G401.6 (cell line): ENCODE data around the gene CUBN.

Experiments
- FAIRE-seq: peaks from 2 replicates; lab custom pipeline; 2012; peaks lifted over from hg19 to GRCh38; lab: Jason Lieb, UNC

Gene CUBN

GRCh38 chr10:16820421-16820820, 309.2 kb downstream of the CUBN start:
- no peak for FAIRE-seq

- no peak for FAIRE-seq
Observed at GRCh38 chr10:16820018-16820417, 309.6 kb downstream of the CUBN start.

GRCh38 chr10:16819436-16819835, 310.2 kb downstream of the CUBN start:
- FAIRE-seq: no peak

GRCh38 chr10:16819026-16819425, 310.6 kb downstream of the CUBN start:
- FAIRE-seq: no peak

- FAIRE-seq: peak; percentile 99
Observed at GRCh38 chr10:16817125-16818019, 312.2 kb downstream of the CUBN start, which contains the start of gene RSU1. Gene RSU1, minus strand, starts transcription at chr10:16817424. Its CDS starts 343 bp downstream, at chr10:16817081.

- no peak for FAIRE-seq
Observed at GRCh38 chr10:16816830-16817124, 312.8 kb downstream of the CUBN start.

- no peak for FAIRE-seq
Observed at GRCh38 chr10:16816171-16816570, 313.4 kb downstream of the CUBN start.

- FAIRE-seq: no peak
Observed at GRCh38 chr10:16814012-16814411, 315.6 kb downstream of the CUBN start.

- no peak for FAIRE-seq
Observed at GRCh38 chr10:16812676-16813075, 316.9 kb downstream of the CUBN start.

GRCh38 chr10:16811765-16812164, 317.8 kb downstream of the CUBN start:
- FAIRE-seq: no peak

GRCh38 chr10:16811292-16811691, 318.3 kb downstream of the CUBN start:
- no peak for FAIRE-seq

- FAIRE-seq: no peak
Observed at GRCh38 chr10:16809074-16809718, 320.4 kb downstream of the CUBN start.

- no peak for FAIRE-seq
Observed at GRCh38 chr10:16804123-16804522, 325.5 kb downstream of the CUBN start.

- no peak for FAIRE-seq
Observed at GRCh38 chr10:16803464-16803863, 326.1 kb downstream of the CUBN start.

- no peak for FAIRE-seq
Observed at GRCh38 chr10:16799621-16800020, 330.0 kb downstream of the CUBN start.

GRCh38 chr10:16798571-16798970, 331.0 kb downstream of the CUBN start:
- FAIRE-seq: no peak

- FAIRE-seq: no peak
Observed at GRCh38 chr10:16795410-16796073, 334.1 kb downstream of the CUBN start.

GRCh38 chr10:16794005-16794404, 335.6 kb downstream of the CUBN start:
- no peak for FAIRE-seq

GRCh38 chr10:16792675-16793074, 336.9 kb downstream of the CUBN start:
- FAIRE-seq: no peak

GRCh38 chr10:16789765-16790164, 339.8 kb downstream of the CUBN start:
- FAIRE-seq: no peak

- no peak for FAIRE-seq
Observed at GRCh38 chr10:16789261-16789660, 340.4 kb downstream of the CUBN start.

- no peak for FAIRE-seq
Observed at GRCh38 chr10:16788778-16789177, 340.8 kb downstream of the CUBN start.

- FAIRE-seq: no peak
Observed at GRCh38 chr10:16788125-16788524, 341.5 kb downstream of the CUBN start.
